Activated gamma-delta T cell (primary cell): ENCODE data around the gene EVI5.
"Not testable (repeated sequence)": the region's sequence is repeated elsewhere in the genome, so short reads cannot be mapped to it uniquely, and the experiment has no call there.

Experiments
- DNase-seq: peaks from one replicate; lab custom pipeline; 2025; lab: John Stamatoyannopoulos, UW

EVI5 gene

GRCh38 chr1:92690212-92690906, 94.5 kb downstream of the EVI5 start:
- DNase-seq = no peak

DNA sequence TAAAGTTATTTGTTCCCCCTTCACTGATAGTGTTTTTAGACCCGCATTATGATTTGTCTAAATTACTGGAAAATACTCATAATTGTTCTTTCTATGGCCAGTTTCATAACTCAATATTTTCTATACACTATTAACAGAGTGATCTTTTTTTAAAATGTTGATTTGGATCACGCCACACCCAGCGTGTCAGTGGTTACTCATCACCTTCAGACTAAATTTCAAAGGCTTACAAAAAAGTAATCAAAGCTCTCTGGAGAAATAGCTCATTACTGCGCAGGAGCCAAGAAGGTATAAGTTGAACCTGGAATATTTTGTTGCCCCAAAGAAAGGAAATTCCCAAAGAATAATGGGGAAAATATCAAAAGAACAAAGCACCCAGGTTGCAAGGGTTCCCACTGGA, 104.9 kb downstream of the EVI5 start:
- DNase-seq = no peak

- no peak for DNase-seq
These were observed 121.1 kb downstream of the EVI5 start for GRCh38 chr1:92663775-92664174.

GRCh38 chr1:92662048-92662447, 122.9 kb downstream of the EVI5 start:
- DNase-seq = no peak

GRCh38 chr1:92657701-92658100, 127.2 kb downstream of the EVI5 start:
- DNase-seq = no peak

GRCh38 chr1:92655197-92655801, 129.6 kb downstream of the EVI5 start:
- no peak for DNase-seq

GRCh38 chr1:92653605-92654381, 131.1 kb downstream of the EVI5 start:
- DNase-seq = no peak

DNA sequence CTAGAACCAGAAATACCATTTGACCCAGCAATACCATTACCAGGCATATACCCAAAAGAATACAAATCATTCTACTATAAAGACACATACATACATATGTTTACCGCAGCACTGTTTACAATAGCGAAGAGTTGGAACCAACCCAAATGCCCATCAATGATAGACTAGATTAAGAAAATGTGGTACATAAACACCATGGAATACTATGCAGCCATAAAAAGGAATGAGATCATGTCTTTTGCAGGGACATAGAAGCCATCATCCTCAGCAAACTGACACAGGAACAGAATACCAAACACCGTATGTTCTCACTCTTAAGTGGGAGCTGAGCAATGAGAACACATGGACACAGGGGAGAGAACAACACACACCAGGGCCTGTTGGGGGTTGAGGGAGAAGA, 144.2 kb downstream of the EVI5 start:
- not testable (repeated sequence) for DNase-seq

GRCh38 chr1:92638498-92638897, 146.4 kb downstream of the EVI5 start:
- DNase-seq = no peak

- DNase-seq = not testable (repeated sequence)
These were observed 149.7 kb downstream of the EVI5 start for GRCh38 chr1:92635203-92635602.

DNA sequence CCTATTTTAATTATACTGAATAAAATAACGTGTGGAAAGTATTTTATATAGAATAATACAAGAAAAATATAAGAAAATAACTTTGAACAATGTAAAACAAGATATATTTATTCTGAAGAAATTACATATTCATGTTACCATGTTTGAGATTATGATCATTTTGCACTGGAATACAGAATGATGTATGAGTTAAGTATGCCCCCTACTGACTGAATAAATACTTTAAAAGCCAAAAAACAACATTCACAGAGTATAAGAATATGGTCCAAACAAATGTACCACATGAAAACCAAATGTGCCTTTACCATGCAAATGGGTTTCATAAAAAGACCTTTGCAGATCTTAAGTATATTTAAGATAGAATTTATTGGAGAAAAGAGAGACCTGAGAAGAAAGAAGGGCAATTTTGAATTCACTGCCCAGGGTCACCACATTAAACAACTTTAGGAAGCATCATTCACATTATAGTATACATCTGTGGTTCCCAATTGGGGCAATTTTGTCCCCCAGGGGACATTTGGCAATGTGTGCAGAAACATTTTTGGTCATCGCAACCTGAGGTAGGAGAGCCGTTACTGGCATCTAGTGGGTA, 161.6 kb downstream of the EVI5 start:
- no peak for DNase-seq

DNA sequence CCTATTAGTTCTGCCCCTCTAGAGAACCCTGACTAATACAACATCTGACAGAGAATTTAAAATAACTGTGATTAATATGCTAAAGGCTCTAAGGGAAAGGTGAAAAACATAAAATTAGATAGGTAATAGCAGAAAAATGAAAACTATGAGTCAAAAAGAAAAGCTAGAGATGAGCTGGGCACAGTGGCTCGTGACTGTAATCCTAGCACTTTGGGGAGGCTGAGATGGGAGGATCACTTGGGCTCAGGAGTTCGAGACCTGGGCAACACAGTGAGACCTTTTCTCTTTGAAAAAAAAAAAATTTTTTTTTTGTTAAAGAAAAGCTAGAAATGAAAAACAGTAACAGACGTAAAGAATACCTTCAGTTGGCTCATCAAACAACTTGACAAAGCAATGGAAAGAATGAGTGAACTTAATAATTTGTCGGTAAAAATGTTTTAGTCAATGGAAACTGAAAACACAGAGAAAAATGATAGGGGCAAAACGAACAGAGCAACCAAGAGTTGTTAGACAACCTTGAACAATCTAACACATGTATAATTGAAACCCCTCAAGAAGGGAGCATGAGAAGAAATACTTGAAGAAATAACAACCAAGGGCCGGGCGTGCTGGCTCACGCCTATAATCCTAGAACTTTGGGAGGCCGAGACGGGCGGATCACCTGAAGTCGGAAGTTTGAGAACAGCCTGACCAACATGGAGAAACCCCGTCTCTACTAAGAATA, 165.3 kb downstream of the EVI5 start:
- DNase-seq = no peak

DNA sequence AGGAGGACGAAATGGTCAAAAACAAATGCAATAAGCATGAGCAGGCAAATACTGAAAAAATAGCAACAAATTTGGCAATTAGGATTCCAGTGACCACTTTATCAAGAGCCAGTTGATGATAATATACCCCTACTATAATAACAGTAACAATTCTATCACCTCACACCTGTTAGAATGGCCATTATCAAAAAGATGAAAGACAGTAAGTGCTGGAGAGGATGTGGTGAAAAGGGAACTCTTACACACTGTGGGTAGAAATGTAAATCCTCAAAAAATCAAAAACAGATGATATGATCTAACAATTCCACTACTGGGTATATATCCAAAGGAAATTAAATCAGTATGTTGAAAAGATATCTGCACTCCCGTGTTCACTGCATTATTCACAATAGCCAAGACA, 183.9 kb downstream of the EVI5 start:
- DNase-seq = no peak

DNA sequence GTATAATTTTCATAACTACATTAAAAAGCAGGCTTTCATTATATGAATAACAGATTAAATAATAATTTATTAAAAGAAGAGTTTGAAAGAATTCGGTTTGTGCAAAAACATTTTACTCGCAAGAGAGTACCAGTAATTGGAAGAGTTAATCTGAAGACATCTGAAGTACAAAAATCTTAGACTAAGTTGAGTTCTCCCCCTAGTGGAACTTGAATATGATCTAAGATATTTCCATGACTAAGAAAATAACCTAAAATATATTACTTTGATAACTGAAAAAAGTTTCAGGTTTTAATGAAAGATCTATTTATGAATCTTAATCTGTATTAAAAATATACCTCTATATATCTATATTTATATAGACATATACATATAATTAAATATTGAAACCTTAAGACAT, 185.7 kb downstream of the EVI5 start:
- DNase-seq = no peak

DNA sequence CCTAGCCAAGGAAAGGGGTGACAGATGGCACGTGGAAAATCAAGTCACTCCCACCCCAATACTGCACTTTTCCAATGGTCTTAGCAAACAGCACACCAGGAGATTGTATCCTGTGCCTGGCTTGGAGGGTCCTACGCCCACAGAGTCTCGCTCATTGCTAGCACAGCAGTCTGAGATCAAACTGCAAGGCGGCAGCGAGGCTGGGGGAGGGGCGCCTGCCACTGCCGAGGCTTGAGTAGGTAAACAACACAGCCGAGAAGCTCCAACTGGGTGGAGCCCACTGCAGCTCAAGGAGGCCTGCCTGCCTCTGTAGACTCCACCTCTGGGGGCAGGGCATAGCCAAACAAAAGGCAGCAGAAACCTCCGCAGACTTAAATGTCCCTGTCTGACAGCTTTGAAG, 195.5 kb downstream of the EVI5 start:
- DNase-seq = not testable (repeated sequence)

GRCh38 chr1:92587445-92587844, 197.5 kb downstream of the EVI5 start:
- DNase-seq = no peak

DNA sequence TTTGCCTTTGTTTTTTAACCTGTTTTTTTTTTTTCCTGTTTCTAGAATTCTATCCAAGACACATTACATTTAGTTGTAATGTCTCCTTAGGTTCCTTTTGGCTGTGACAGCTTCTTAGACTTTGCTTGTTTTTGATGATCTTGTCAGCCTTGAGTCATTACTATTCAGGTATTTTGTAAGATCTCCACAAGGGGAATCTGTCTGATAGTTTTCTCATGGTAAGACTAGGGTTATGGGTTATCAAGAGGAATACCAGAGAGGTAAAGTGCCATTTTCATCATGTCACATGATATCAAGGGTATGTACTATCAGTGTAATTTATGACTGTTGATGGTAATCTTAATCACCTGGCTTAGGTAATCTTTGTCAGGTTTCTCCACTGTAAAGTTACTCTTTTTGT, 199.1 kb downstream of the EVI5 start:
- DNase-seq = no peak

- not testable (repeated sequence) for DNase-seq
These were observed 200.1 kb downstream of the EVI5 start for GRCh38 chr1:92584810-92585209.

GRCh38 chr1:92583821-92584760, 200.8 kb downstream of the EVI5 start:
- no peak for DNase-seq

DNA sequence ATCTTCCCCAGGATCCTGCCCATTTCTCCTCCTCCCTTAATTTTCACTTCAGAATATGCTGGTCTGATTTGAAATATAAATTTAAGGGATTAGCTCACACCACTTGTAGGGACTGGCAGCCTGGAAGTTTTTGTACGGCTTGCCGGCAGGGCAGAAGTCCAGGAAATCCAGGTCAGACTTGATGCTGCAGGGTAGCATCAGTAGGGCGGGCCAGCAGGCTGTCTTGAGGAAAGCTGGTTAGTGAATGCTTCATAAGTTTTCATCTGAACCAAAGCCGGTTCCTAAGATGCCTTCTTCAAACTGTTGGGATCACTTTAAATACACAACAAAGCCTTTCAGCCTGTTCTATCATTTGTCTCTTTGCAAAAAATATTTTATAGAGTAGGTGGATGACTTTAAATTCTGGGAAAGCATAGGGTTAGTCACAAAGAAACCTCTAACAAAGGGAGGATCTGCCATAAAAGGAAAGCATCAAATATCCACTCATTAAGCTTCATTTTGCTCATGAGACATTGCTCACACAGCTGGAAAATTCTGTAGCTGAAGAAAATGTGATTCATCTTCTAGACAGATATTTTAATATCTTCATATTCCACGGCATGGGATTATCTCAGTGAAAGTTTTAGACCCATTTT, 207.5 kb downstream of the EVI5 start:
- no peak for DNase-seq
